Transverse colon (tissue), 4 donors: Measurements from ENCODE around the gene NBEA. TPM values are rescaled to one million over a fixed set of nuclear protein-coding genes. Genes with fewer than 3 reads are reported as not detected.

Source experiments
- DNase-seq: peaks from one replicate; pipeline ENCODE4 v3.0.0-alpha.2; 2019
- H3K27ac ChIP-seq, 4 donors: fragments of 200-600 bp; sonication (generic); 2 replicates each; pipeline ENCODE4 v1.5.1; 2016 to 2018; ENCODE audit warnings: inconsistent platforms in 4 of 4
- H3K27me3 ChIP-seq: fragments of 200-600 bp; sonication (generic); 2 replicates; pipeline ENCODE4 v1.5.1; 2017; ENCODE audit warnings: inconsistent platforms
- H3K36me3 ChIP-seq, 4 donors: fragments of 200-600 bp; sonication (generic); 2 replicates each; pipeline ENCODE4 v1.5.1; 2017 to 2019; ENCODE audit warnings: inconsistent platforms in 4 of 4
- H3K4me1 ChIP-seq, 4 donors: fragments of 200-600 bp; sonication (generic); 2 replicates each; pipeline ENCODE4 v1.5.1; 2017 to 2020; ENCODE audit warnings: inconsistent platforms in 4 of 4
- H3K4me3 ChIP-seq, 4 donors: fragments of 200-600 bp; sonication (generic); 1 replicate in 1 of 4; 2 replicates in 3 of 4; pipeline versions ENCODE4 v1.5.1 to v1.6.1; 2017 to 2019; ENCODE audit warnings: inconsistent platforms in 4 of 4
- H3K9me3 ChIP-seq, 2 donors: fragments of 200-600 bp; sonication (generic); 2 replicates each; pipeline ENCODE4 v1.5.1; 2017 to 2019; ENCODE audit warnings: inconsistent platforms in 2 of 2
- EP300 ChIP-seq: sonication (generic); formaldehyde crosslinking; IDR thresholded peaks from one replicate; pipeline ENCODE4 v1.6.1; 2017; ENCODE audit warnings: antibody characterized with exemption, low read depth
- POLR2A ChIP-seq: fragments of 450-650 bp; IDR thresholded peaks from one replicate; pipeline ENCODE4 v1.6.1; 2016; ENCODE audit warnings: antibody characterized with exemption, mild to moderate bottlenecking, moderate library complexity
- POLR2AphosphoS5 ChIP-seq, 3 donors: sonication (generic); formaldehyde crosslinking; IDR thresholded peaks; one replicate each; pipeline ENCODE4 v1.6.1; 2016; ENCODE audit warnings: antibody characterized with exemption in 3 of 3
- WGBS, 2 donors: methylation state at CpG; one replicate each; pipeline ENCODE4 v1.1.5; 2018; ENCODE audit warnings: low coverage in 1 of 2; 5-methylcytosine and 5-hydroxymethylcytosine counted together
- in situ Hi-C, 4 donors: fragments of 200-750 bp; cut with MboI; loops; one replicate each; pipeline versions ENCODE4 v1.15.0 to v1.15.1; 2017; ENCODE audit warnings: low sequenced_read_pairs in 3 of 4, low pct_ligation_motif_present in 1 of 4, low pct_unique_long_range_greater_than_20kb in 1 of 4
- intact Hi-C: fragments of 100-400 bp; cut with DNase I; formaldehyde crosslinking; loops from one replicate; pipeline ENCODE4 v1.15.1; 2023; ENCODE audit warnings: low total_unique reads
- total RNA-seq, 4 donors: library from RNA; depleted of rRNA; stranded (reverse); fragments of >200 nt; gene quantifications; one replicate each; pipeline ENCODE4 v1.1.0, GENCODE V29; 2016
- TF ChIP-seq, protein P1 (sequence below), 5 experiments: fragments of 200-600 bp in 3 of 5; fragments of 450-650 bp in 2 of 5; sonication (generic) in 3 of 5; IDR thresholded peaks; 1 replicate in 2 of 5; 2 replicates in 3 of 5; pipeline ENCODE4 v1.5.1; 2016 to 2017; ENCODE audit warnings: antibody characterized with exemption in 5 of 5, inconsistent platforms in 3 of 5, mild to moderate bottlenecking in 2 of 5, moderate library complexity in 1 of 5

NBEA gene
- total RNA-seq, 4 donors from 2014 or later, result 8.2 to 21.1 (median 12.5) TPM

DNA sequence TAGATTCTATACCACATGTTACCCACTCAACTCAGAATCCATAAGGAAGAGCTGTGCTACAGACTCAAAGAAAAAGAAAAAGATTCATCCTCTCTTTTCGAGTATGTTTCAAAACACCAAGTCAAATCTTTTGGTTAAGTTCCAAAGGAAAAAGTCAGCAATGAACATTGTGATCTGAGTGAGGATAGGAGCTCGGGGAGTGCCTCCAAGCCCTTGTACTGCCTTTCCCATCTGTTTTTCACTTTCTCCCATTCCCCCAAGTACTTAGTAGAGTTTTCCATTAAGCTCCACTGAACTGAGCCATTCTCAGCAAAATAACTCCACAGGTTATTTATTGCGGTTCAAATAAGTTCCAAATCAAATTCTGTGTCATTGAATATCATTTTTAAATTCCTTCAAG is 582.1 kb downstream of the NBEA start:
- H3K27me3 ChIP-seq, result no peaks in the 10 kb centered on the region
- H3K4me3 ChIP-seq, result no peak overlapping the region
- H3K4me1 ChIP-seq, result no peaks in the 10 kb centered on the region
- no peaks in the 10 kb centered on the region for H3K36me3 ChIP-seq
- WGBS, 2 donors, result 80 to 87% methylated on average over 2 to 3 of the region's 3 CpGs
- no peaks in the 10 kb centered on the region for H3K9me3 ChIP-seq
- DNase-seq, result no peak
- TF ChIP-seq, protein P1, sequence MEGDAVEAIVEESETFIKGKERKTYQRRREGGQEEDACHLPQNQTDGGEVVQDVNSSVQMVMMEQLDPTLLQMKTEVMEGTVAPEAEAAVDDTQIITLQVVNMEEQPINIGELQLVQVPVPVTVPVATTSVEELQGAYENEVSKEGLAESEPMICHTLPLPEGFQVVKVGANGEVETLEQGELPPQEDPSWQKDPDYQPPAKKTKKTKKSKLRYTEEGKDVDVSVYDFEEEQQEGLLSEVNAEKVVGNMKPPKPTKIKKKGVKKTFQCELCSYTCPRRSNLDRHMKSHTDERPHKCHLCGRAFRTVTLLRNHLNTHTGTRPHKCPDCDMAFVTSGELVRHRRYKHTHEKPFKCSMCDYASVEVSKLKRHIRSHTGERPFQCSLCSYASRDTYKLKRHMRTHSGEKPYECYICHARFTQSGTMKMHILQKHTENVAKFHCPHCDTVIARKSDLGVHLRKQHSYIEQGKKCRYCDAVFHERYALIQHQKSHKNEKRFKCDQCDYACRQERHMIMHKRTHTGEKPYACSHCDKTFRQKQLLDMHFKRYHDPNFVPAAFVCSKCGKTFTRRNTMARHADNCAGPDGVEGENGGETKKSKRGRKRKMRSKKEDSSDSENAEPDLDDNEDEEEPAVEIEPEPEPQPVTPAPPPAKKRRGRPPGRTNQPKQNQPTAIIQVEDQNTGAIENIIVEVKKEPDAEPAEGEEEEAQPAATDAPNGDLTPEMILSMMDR (IDR thresholded peaks at IDR 0.05), result no peak
- no peak overlapping the region for H3K27ac ChIP-seq
- in situ Hi-C loops, result no loop called here
- intact Hi-C loops, result no loop called here

DNA sequence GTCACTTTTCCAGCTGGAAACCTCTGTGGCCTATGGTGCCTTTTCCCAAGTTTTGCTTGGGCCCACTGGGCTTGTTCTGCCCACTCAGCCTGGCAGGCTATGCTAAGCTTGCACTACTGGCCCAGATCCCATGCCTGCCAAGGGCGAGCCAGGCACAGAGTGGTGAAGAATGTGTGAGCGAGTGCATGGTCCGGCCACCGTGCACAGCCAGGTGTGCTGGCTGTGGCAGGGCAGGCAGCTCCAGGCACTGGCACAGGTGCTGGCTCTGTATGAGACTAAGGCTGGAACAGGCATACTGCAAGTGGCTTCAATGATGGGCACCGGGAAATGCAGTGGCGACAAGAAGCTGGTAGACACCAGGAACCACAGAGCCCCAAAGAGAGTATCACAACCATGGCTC is 584.5 kb downstream of the NBEA start:
- no peak for TF ChIP-seq POLR2A
- H3K36me3 ChIP-seq, result no peaks in the 10 kb centered on the region
- no peaks in the 10 kb centered on the region for H3K4me1 ChIP-seq
- H3K4me3 ChIP-seq, result no peak overlapping the region
- H3K27me3 ChIP-seq, result no peaks in the 10 kb centered on the region
- in situ Hi-C loops (no loop called here), intact Hi-C loops (no loop called here)
- WGBS, 2 donors, result 95% methylated on average over 6 of the region's 6 CpGs; no CpG with 5 or more reads in 1 of the 2 donors
- H3K27ac ChIP-seq, result no peak overlapping the region
- DNase-seq, result no peak
- H3K9me3 ChIP-seq, result no peaks in the 10 kb centered on the region

DNA sequence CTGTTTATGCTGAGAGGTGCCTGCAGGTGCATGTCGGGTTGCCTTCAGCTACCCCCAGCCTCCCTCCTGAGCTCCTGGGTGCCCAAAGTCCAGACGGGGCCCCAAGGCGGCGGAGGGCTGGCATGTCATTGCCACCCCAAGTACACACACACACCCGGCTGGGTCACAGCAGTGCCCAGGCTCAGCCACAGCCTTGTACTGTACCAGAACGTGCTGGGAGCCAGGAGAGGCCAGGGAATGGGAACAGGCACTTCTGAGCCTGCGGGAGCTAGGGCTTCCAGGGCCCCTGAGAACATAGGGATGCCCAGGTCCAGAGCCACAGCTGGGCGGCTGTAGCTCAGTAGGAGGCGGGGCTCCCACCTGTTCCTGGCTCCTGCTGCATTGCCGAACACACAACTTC is 585.4 kb downstream of the NBEA start:
- Histone ChIP-seq H3K9me3 (no peaks in the 10 kb centered on the region), H3K4me1 (no peaks in the 10 kb centered on the region), H3K27ac (no peak overlapping the region), H3K4me3 (no peak overlapping the region), H3K36me3 (no peaks in the 10 kb centered on the region), H3K27me3 (no peaks in the 10 kb centered on the region)
- intact Hi-C loops, result no loop called here
- 88% methylated on average over 10 of the region's 10 CpGs; no CpG with 5 or more reads in 1 of the 2 donors for WGBS, 2 donors
- TF ChIP-seq, protein P1 (IDR thresholded peaks at IDR 0.05), result no peak
- no peak for TF ChIP-seq POLR2AphosphoS5 (IDR thresholded peaks at IDR 0.05)
- no peak for TF ChIP-seq EP300
- no peak for TF ChIP-seq POLR2A
- in situ Hi-C loops, result no loop called here
- no peak for DNase-seq

DNA sequence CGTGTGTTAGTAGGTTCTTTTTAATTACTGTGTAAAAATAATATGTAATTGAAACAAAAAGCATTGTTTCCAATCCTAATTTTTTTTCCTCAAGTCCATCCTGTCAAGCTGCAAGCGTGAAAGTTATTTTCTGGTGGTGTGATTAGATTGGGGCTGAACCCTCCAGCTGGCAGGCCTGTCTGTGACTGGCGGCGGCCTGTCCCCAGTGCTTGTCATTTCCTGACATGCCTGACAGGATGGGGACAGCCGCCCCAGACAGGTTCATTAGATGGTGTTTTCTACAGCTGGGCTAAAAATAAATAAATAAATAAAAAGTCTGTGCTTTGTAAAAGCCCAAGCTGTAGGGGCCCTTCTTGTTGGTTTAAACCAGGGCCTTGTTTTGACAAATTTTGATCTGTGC is 588.1 kb downstream of the NBEA start:
- no peak overlapping the region for H3K27ac ChIP-seq
- intact Hi-C loops, result no loop called here
- TF ChIP-seq, protein P1 (IDR thresholded peaks at IDR 0.05), result no peak
- no peak for TF ChIP-seq POLR2A
- TF ChIP-seq POLR2AphosphoS5 (IDR thresholded peaks at IDR 0.05), result no peak
- no peak for TF ChIP-seq EP300
- H3K27me3 ChIP-seq, result no peaks in the 10 kb centered on the region
- no peak overlapping the region for H3K4me3 ChIP-seq
- 85 to 90% methylated on average over 5 of the region's 5 CpGs for WGBS, 2 donors
- H3K9me3 ChIP-seq, result no peaks in the 10 kb centered on the region
- no peak for DNase-seq
- in situ Hi-C loops, result no loop called here
- no peaks in the 10 kb centered on the region for H3K4me1 ChIP-seq
- no peaks in the 10 kb centered on the region for H3K36me3 ChIP-seq

DNA sequence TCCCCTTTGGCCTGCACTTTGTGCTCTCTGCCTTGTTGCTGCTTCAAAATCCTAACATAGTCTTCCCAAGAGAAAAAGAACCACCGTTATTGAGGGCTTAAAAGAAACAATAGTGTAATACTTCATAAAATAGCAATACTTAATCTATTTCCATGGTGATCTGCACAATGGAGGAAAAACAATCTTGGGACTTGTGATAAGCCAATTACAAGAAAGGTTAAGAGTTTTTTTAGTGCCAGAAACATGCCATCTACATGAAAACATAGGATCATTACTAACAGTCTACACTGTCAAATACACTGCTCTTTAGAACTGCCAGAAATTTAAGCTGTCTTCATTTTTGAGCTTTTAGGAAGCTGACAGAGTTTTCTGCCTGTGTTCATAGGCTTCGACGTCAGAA is 588.5 kb downstream of the NBEA start:
- no peaks in the 10 kb centered on the region for H3K27me3 ChIP-seq
- intact Hi-C loops, result no loop called here
- 86 to 88% methylated on average over 3 of the region's 3 CpGs for WGBS, 2 donors
- no peak for DNase-seq
- no peaks in the 10 kb centered on the region for H3K9me3 ChIP-seq
- in situ Hi-C loops, result no loop called here
- no peak overlapping the region for H3K4me3 ChIP-seq
- H3K36me3 ChIP-seq, result no peaks in the 10 kb centered on the region
- H3K27ac ChIP-seq, result no peak overlapping the region
- TF ChIP-seq EP300 (no peak), POLR2AphosphoS5 (IDR thresholded peaks at IDR 0.05) (no peak), POLR2A (no peak)
- TF ChIP-seq, protein P1 (IDR thresholded peaks at IDR 0.05), result no peak
- H3K4me1 ChIP-seq, result no peaks in the 10 kb centered on the region
